GM21529 (cell line): ENCODE data around the gene SNX1.
"Not testable (repeated sequence)": the region's sequence is repeated elsewhere in the genome, so short reads cannot be mapped to it uniquely, and the experiment has no call there.

Experiments
- ATAC-seq: cut with Tn5 transposase; IDR thresholded peaks from one replicate; pipeline ENCODE4 v1.9.1; 2021; ENCODE audit not compliant: unreplicated experiment

Gene SNX1

GRCh38 chr15:64072812-64073211 lies 23.0 kb upstream of the SNX1 start:
- ATAC-seq, result no peak

GRCh38 chr15:64073496-64073895 lies 22.3 kb upstream of the SNX1 start:
- not testable (repeated sequence) for ATAC-seq

DNA sequence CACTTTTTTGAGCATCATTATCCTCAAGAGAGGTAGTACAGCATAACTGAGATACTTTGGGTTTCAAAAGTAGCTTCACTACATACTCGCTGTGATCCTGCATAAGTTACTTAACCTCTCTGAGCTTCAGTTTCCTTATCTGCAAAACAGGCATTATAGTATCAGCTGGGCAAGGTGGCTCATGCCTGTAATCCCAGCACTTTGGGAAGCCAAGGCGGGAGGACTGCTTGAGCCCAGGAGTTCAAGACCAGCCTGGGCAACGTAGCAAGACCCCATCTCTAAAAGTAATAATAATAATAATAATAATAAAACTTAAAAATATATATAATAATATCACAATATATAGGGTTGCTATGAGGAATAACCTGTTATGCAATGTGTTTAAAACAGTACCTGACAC lies 13.0 kb upstream of the SNX1 start:
- ATAC-seq, result no peak

DNA sequence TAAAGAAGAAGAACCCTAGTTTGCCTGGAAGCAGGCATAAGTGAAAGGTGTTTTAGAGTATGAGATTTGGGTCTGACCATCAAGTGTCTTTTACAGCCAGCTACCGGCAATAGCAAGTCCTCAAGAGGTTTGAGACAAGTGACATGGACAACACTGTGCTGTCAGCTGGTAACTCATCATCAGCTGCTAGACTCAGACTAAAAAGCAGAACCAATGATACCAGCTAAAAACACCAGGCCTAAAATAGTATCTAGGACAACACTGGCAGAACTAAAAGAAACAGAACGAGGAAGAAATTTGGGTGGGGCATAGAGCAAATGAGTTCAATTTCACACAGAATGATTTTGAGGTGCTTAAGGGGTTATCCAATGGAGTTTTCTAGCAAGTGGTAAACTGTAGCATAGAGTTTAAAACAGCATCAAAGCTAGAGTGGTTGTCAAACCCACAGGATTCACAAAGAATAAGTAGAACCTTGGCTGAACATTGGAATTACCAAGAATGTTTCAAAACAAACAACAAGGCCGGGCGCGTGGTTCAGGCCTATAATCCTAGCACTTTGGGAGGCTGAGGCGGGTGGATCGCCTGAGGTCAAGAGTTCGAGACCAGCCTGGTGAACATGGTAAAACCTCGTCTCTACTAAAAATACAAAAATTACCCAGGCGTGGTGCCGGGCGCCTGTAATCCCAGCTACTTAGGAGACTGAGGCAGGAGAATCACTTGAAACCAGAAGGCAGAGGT lies 6.1 kb upstream of the SNX1 start:
- ATAC-seq, result no peak

DNA sequence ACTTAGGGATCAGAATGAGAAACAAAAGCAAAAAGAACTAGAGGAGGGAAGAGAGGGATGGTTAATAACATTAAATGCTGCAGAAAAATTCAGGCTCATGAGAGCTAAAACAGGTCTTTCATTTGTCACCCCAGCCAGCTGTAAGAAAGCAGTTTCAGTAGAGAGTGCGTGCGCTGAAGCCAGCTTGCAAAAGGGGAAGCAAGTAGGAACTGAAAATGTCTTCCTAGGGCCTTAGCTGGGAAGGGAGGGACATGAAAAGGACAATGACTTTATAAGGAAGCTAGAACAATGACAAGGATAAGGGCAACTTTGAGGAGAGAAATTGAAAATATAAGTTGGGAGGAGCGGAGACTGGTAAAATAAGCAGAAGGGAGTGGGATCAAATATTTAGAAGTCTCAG lies 5.3 kb upstream of the SNX1 start:
- ATAC-seq, result no peak

GRCh38 chr15:64092075-64092820 lies 3.5 kb upstream of the SNX1 start:
- no peak for ATAC-seq

DNA sequence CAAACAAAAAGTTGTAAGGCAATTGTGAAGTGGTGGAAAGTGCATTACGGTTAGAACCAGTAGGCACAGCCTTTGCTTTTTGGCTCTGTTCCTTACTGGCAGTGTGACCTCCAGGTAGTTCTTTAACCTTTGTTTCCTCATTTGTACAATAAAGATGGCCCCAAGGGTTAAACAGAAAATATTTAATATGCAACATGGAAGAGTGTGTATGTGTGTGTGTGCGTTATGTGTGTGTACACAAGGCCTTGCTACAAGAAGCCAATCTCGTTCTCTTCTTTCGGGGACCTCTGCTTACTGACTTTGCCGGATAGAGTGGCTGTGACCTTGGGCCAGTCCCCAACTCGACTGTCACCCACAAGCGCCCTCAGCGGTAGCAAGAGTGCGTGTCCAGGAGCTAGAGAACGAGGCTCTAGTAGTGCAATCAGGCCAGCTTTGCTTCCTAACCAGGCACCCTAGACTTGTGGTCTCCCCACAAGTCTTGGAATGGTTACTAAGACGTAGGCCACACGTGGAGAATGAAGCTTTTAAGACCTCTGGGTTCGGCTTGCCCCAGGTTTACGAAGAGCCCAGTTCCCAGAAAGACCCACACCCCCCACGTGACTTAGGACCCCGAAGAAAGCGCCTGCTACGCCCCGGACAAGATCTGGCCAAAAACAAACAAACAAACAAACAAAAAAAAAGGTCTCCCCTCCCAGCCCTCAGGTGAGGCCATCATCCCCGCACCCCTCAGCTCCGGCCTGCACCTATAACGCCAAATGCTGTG lies 2.7 kb upstream of the SNX1 start:
- peak; percentile 20 for ATAC-seq

DNA sequence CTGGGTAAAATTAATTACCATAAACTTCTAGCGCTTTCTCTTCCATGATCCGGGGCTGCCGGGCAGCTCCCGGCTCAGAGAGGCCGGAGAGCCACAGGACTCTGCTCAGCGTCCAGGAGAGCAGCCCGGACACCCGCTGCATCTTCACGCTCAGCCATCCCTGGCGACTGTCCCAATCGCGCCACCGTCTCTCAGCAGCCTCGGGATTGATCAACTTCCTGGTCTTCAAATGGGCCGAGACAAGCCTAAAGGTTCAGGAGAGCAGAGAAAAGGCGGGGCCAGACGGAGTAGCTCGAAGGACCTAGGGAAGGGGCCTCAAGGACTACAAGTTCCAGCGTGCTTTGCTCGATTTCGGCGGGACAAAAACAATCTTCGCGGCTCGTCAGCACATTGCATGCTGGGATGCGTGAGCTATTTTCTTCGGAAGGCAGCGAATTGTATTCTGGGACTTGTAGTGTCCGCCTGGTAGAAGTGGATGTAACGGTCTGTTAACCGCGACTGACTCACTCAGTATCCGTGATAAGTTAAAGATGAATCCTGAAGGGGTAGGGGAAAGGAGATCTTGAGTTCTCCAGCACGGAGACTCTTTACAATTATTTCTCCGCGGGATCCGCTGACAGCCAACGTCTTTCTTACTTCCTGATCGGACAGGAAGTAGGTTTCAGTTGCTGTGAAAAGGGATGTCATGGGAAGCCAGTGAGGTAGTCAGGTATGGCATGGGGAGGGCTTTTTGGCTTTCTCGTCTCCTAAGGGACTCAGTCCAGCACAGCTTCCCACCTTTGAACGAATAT lies 2.0 kb upstream of the SNX1 start, which contains the start of gene CIAO2A:
Gene CIAO2A, minus strand, starts transcription at position 212 of the 791 bp plus-strand sequence. Its CDS starts 70 bp downstream, at position 142.
- ATAC-seq, result peak; percentile 67

DNA sequence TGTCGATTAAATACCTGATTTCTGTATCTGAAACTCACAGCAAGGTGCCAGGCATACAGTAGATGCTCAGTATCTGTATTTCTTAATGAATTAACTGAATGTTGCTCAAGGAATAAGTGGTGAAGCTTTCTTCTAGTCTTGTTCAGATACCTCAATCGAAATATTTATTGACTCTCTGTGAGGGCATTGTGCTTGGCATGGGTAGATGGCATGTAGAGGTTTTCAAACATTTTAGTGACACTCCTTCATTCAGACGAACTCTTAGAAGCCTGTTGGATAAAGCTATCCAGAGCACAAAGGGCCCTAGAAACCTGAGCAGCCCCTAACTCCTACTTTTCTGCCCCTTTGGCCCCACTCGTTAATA lies 369 bp upstream of the SNX1 start:
- ATAC-seq, result no peak

GRCh38 chr15:64096668-64097384 lies 1.0 kb downstream of the SNX1 start:
- ATAC-seq, result no peak

DNA sequence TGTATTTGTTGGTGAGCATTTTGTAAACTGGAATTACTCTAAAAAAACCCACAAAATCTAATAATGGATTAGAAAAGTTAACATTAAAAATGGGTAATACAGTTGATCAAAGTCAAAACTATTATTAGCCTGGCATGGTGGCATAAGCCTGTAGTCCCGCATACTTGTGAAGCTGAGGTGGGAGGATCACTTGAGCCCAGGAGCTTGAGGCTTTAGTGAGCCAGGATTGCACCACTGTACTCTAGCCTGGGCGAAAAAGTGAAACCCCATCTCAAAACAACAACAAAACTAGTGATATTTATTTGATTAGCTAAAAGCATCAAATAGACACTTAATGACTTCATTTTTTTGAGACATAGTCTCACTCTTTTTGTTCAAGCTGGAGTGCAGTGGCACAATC lies 3.6 kb downstream of the SNX1 start:
- no peak for ATAC-seq

GRCh38 chr15:64100958-64101357 lies 5.2 kb downstream of the SNX1 start:
- ATAC-seq, result no peak

DNA sequence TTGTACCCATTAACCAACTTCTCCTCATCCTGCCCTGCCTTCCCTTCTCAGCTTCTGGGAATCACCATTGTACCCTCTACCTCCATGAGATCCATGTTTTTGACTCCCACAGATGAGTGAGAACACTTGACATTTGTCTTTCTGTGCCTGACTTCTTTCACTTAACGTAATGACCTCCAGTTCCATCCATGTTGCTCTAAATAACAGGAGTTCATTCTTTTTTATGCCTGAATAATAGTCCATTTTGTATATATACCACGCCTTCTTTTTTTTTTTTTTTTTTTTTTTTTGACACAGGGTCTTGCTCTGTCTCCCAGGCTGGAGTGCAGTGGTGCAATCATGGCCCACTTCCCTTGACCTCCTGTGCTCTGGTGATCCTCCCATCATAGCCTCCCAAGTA lies 6.7 kb downstream of the SNX1 start:
- no peak for ATAC-seq

- ATAC-seq, result no peak
Measured at GRCh38 chr15:64105113-64105704, 9.4 kb downstream of the SNX1 start.

DNA sequence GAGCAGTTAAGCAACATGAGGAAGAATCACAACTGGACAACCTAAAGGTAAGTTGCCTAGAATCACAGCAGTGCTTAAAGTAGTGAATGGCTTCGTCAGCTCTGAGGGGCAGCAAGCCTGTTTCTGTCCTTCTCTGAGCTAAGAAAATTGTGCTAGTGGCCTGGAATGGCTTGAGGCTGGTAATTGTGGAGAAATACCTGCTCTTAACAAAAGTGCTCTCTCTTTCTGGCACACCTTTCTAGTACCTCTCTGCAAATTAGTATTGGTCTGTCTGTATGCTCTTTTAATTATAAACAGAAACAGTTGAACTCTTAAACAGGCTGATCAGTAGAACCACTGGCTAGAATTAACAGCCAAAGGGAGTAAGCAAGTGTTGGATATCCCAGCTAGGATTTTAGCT lies 11.6 kb downstream of the SNX1 start:
- ATAC-seq, result no peak

GRCh38 chr15:64110108-64110701 lies 14.4 kb downstream of the SNX1 start:
- ATAC-seq, result not testable (repeated sequence)

GRCh38 chr15:64110950-64111678 lies 15.3 kb downstream of the SNX1 start:
- ATAC-seq, result no peak

GRCh38 chr15:64111679-64112050 lies 15.9 kb downstream of the SNX1 start:
- ATAC-seq, result no peak
